Diencephalon (tissue), 1 donor: ENCODE measurements around the gene SLC17A4. TPM values are rescaled to one million over a fixed set of nuclear protein-coding genes. Genes with fewer than 3 reads are reported as not detected.

Source experiments
- total RNA-seq: library from RNA; depleted of rRNA; stranded (reverse); fragments of >200 nt; gene quantifications from one replicate; pipeline ENCODE4 v1.2.3, GENCODE V29; 2014

The SLC17A4 gene, protein sequence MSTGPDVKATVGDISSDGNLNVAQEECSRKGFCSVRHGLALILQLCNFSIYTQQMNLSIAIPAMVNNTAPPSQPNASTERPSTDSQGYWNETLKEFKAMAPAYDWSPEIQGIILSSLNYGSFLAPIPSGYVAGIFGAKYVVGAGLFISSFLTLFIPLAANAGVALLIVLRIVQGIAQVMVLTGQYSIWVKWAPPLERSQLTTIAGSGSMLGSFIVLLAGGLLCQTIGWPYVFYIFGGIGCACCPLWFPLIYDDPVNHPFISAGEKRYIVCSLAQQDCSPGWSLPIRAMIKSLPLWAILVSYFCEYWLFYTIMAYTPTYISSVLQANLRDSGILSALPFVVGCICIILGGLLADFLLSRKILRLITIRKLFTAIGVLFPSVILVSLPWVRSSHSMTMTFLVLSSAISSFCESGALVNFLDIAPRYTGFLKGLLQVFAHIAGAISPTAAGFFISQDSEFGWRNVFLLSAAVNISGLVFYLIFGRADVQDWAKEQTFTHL
- total RNA-seq, result not detected

DNA sequence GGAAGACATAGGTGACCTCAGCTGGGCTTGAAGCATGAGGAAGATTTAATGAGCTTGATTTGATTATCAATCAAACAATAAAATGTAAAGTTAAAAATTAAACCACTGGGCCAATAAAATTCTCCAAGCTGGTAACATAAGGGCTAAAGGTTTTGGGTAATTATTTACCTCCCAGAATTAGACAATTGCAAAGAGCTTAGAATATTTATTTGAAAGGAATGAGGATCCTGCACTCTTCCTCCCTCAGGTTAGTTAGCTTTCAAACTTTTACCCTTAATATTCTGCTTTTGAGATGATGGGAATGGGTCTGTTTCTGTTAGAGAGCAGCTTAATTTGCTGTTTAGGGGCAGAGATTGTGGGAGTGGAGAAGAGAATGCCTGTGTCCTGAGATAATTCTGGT, at the start of gene SLC17A4:
Gene SLC17A4 (plus strand): TSS at position 208 of the 400 bp plus-strand sequence. CDS start 7,221 bp downstream, outside the sequence.

Other genes starting within 250 kb of the SLC17A4 start
- gene SCGN, start 102.5 kb upstream of the SLC17A4 start, total RNA-seq, result 13.8 TPM
- not detected for gene SLC17A1, start 77.3 kb downstream of the SLC17A4 start, total RNA-seq
- gene SLC17A3, start 119.5 kb downstream of the SLC17A4 start, total RNA-seq, result not detected
- not detected for gene SLC17A2, start 175.9 kb downstream of the SLC17A4 start, total RNA-seq
- gene TRIM38, start 208.1 kb downstream of the SLC17A4 start, total RNA-seq, result 0.92 TPM